HepG2 (cell line): ENCODE data around the gene SMIM12. TPM values are rescaled to one million over a fixed set of nuclear protein-coding genes. Genes with fewer than 3 reads are reported as not detected.
A peak's percentile ranks its signal among the peaks of the same experiment; 100 is the strongest.
"Not testable (repeated sequence)": the region's sequence is repeated elsewhere in the genome, so short reads cannot be mapped to it uniquely, and the experiment has no call there.

Source experiments
- ATAC-seq: fragments of 200-7000 bp; cut with Tn5 transposase; 3 replicates; pipeline ENCODE4 v1.9.1; 2020; ENCODE audit warnings: mild to moderate bottlenecking, moderate library complexity
- BruUV-seq: library from RNA; stranded (reverse); fragments of 400-500 nt; replicated peaks from 2 replicates; lab custom pipeline; 2021; lab: Mats Ljungman, UMichigan
- CTCF ChIA-PET: fragments of 300-600 bp; formaldehyde crosslinking; extraction: SDS; loops from one replicate; lab custom pipeline; 2021; ENCODE audit warnings: low total read pairs, inconsistent platforms, low intra/inter-chr PET ratio; lab: Yijun Ruan, JAX
- POLR2A ChIA-PET: fragments of 350-600 bp; sonication (Branson Sonifier 250); formaldehyde crosslinking; loops from one replicate; lab custom pipeline; 2020; ENCODE audit warnings: antibody characterized with exemption, inconsistent platforms; lab: Yijun Ruan, JAX
- DNase-seq: peaks from one replicate; pipeline ENCODE4 v3.0.0-alpha.2; 2015; ENCODE audit warnings: low spot score
- FAIRE-seq: peaks from 3 replicates; lab custom pipeline; 2011; peaks lifted over from hg19 to GRCh38; lab: Jason Lieb, UNC
- H2AFZ ChIP-seq: one replicate; pipeline ENCODE4 v1.6.1; 2011; ENCODE audit warnings: low read length, inconsistent platforms
- H3K27ac ChIP-seq: fragments of 300-600 bp; 3 replicates; pipeline ENCODE4 v1.8.0; 2011; ENCODE audit warnings: mixed run types, mild to moderate bottlenecking, mixed read lengths, low read length, inconsistent platforms; ENCODE audit not compliant: insufficient read depth; ENCODE audit errors: extremely low read length
- H3K27me3 ChIP-seq, 2 experiments: fragments of 200-600 bp in 1 of 2; 2 replicates in 1 of 2; 3 replicates in 1 of 2; pipeline versions ENCODE4 v1.6.0 to v1.8.0; 2011; ENCODE audit warnings: low read length in 2 of 2, mild to moderate bottlenecking in 2 of 2, moderate library complexity in 2 of 2, inconsistent platforms in 1 of 2; ENCODE audit not compliant: insufficient read depth in 2 of 2, control insufficient read depth in 1 of 2
- H3K36me3 ChIP-seq, 2 experiments: fragments of 200-600 bp in 1 of 2; replicated peaks in 1 of 2; 2 replicates in 1 of 2; 3 replicates in 1 of 2; pipeline versions ENCODE4 v1.5.1 to v1.8.0; 2011; ENCODE audit warnings: low read length in 2 of 2, inconsistent platforms in 1 of 2; ENCODE audit not compliant: insufficient read depth in 2 of 2, control insufficient read depth in 1 of 2
- H3K4me1 ChIP-seq: 2 replicates; pipeline ENCODE4 v1.5.1; 2012; ENCODE audit warnings: low read length, inconsistent platforms; ENCODE audit not compliant: insufficient read depth
- H3K4me2 ChIP-seq: 2 replicates; pipeline ENCODE4 v1.6.0; 2011; ENCODE audit warnings: low read depth, low read length, inconsistent platforms
- H3K4me3 ChIP-seq, 3 experiments: fragments of 200-600 bp in 1 of 3; sonication (generic), shearing (Covaris generic) in 1 of 3; replicated peaks in 1 of 3; 2 replicates each; pipeline ENCODE4 v1.5.1; 2011 to 2016; ENCODE audit warnings: low read length in 3 of 3, inconsistent platforms in 2 of 3, low read depth in 2 of 3, mild to moderate bottlenecking in 2 of 3, control low read depth in 1 of 3, mixed read lengths in 1 of 3; ENCODE audit not compliant: insufficient read depth in 1 of 3
- H3K79me2 ChIP-seq: one replicate; pipeline ENCODE4 v1.6.1; 2011; ENCODE audit warnings: low read length, inconsistent platforms; ENCODE audit not compliant: insufficient read depth
- H3K9ac ChIP-seq: 2 replicates; pipeline ENCODE4 v1.6.0; 2011; ENCODE audit warnings: mild to moderate bottlenecking, low read depth, low read length, inconsistent platforms; ENCODE audit not compliant: insufficient read depth
- H3K9me3 ChIP-seq: 2 replicates; pipeline ENCODE4 v1.5.1; 2012; ENCODE audit warnings: mild to moderate bottlenecking, low read length
- H4K20me1 ChIP-seq: 2 replicates; pipeline ENCODE4 v1.6.0; 2011; ENCODE audit warnings: inconsistent platforms, mild to moderate bottlenecking, low read length, moderate library complexity; ENCODE audit not compliant: insufficient read depth
- ATF7 ChIP-seq, 2 experiments: fragments of 450-650 bp in 1 of 2; sonication (generic) in 1 of 2; formaldehyde crosslinking in 1 of 2; IDR thresholded peaks; 2 replicates each; pipeline versions ENCODE4 v1.4.0 to v1.6.1; 2016 to 2020; ENCODE audit warnings: antibody characterized with exemption in 1 of 2, mild to moderate bottlenecking in 1 of 2, missing genetic modification reagents in 1 of 2
- HIC2 ChIP-seq: sonication (generic); formaldehyde crosslinking; IDR thresholded peaks from 2 replicates; pipeline ENCODE4 v1.9.0; 2022; ENCODE audit warnings: low read depth, missing genetic modification reagents
- HNRNPH1 ChIP-seq: fragments of 200-400 bp; formaldehyde crosslinking; optimal IDR thresholded peaks from 2 replicates; pipeline ENCODE3; 2017; ENCODE audit warnings: mild to moderate bottlenecking, low read depth, low read length
- ZFP36 ChIP-seq: fragments of 150-350 bp; IDR thresholded peaks from 2 replicates; pipeline ENCODE4 v1.6.1; 2018; ENCODE audit warnings: borderline replicate concordance, low read length, low read depth; ENCODE audit not compliant: partially characterized antibody
- ZNF768 ChIP-seq: sonication (generic); formaldehyde crosslinking; IDR thresholded peaks from 2 replicates; pipeline ENCODE4 v1.4.0; 2020; ENCODE audit warnings: missing genetic modification reagents
- WGBS: methylation state at CpG from one replicate; pipeline ENCODE4 v1.1.6; 2017; ENCODE audit warnings: low lambda C conversion rate; 5-methylcytosine and 5-hydroxymethylcytosine counted together
- in situ Hi-C: cut with HindIII; loops from 2 replicates; pipeline ENCODE4 v1.10.0; 2017; ENCODE audit warnings: low pct_unique_long_range_greater_than_20kb; ENCODE audit not compliant: extremely low pct_ligation_motif_present
- intact Hi-C: fragments of 100-400 bp; cut with micrococcal nuclease; formaldehyde crosslinking; loops from one replicate; pipeline ENCODE4 v1.10.0; 2022; ENCODE audit not compliant: unreplicated experiment
- polyA plus RNA-seq, 8 experiments: library from polyadenylated mRNA; depleted of rRNA in 3 of 8; stranded (reverse) in 7 of 8; unstranded in 1 of 8; fragments of >200 nt; fragmentation: Illumina TruSeq in 4 of 8; extraction: Trizol in 4 of 8; gene quantifications; 2 replicates each; pipeline versions ENCODE4 v1.2.1 to v1.2.3, GENCODE V29; 2011 to 2016; ENCODE audit warnings: low read depth in 4 of 8, missing spikeins in 1 of 8, mixed read lengths in 1 of 8; ENCODE audit not compliant: insufficient read depth in 1 of 8
- total RNA-seq, 5 experiments: library from RNA; depleted of rRNA; stranded (reverse); fragments of >200 nt; fragmentation: Illumina TruSeq; extraction: Trizol; gene quantifications; 2 replicates each; pipeline ENCODE4 v1.2.3, GENCODE V29; 2016; ENCODE audit warnings: low read depth in 1 of 5
- TF ChIP-seq, protein P1 (sequence below): sonication (generic); formaldehyde crosslinking; IDR thresholded peaks from 2 replicates; pipeline ENCODE4 v1.8.1; 2023; ENCODE audit warnings: mild to moderate bottlenecking, missing genetic modification reagents

Gene SMIM12
- total and polyA plus RNA-seq, 2 of the 13 experiments (the other 11 are each of a cell fraction or from before 2014, with no cell fraction given), result 20.1 to 41.3 TPM

DNA sequence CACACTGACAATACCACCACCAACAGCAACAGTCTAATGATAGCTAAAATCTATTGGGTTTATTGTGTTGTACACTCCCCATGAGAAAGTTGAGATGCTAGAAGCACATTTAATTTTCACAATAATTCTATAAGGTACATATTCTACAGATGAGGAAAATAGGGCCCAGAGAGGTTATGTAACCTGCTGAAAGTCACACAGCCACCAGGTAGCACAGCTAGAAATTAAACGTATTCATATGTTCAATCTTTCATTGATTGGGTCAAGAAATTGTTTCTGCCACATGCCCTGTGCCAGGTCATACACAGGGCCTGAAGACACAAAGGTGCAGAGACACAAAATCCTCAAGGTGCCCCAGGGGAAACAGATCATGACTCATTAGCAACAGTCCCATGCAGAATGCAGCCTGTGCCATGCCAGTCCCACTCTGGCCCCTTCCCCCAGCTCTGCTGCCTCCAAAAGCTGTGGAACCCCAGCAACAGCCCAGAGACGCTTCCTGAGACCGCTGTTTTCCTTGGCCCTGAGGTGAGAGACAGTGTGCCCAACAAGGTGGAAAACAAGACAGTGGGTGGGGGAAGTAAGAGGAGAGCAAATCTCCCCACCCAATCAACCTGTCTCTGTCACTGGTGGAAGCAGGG is 34.6 kb downstream of the SMIM12 start:
- CTCF ChIA-PET, result interaction anchor here (1.5 kb wide), 1 partner anchor 28 kb away, joined by 9 read pairs; no protein-coding TSS in a partner anchor
- 29% methylated on average over 3 of the region's 3 CpGs for WGBS

DNA sequence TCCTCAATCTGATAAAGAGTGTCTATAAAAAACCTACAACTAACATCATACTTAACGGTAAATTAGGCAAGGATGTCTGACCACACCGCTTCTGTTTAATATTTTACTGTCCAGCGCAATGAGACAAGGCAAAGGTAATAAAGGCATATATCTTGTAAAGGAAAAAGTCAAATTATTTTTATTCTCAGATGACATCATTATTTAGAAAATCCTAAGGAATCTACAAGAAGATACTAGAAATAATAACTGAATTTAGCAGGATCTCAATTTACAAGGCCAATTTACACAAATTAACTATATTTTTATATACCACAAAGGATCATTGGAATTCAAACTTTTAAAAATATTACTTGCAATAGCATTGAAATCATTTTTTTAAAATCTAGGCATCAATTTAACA is 37.3 kb downstream of the SMIM12 start:
- no peak overlapping the region for H3K9ac ChIP-seq
- H3K27ac ChIP-seq, result no peak overlapping the region
- ChIA-PET POLR2A (no interaction called here), CTCF (no interaction called here)
- no peaks in the 10 kb centered on the region for H4K20me1 ChIP-seq
- in situ Hi-C loops, result no loop called here
- no TSS peak for BruUV-seq
- H3K4me2 ChIP-seq, result no peak overlapping the region
- no peaks in the 10 kb centered on the region; a peak in 1 of 5 replicates for H3K27me3 ChIP-seq
- no peaks in the 10 kb centered on the region for H3K79me2 ChIP-seq
- no peak overlapping the region for H2AFZ ChIP-seq
- DNase-seq (no peak), ATAC-seq (no peak), FAIRE-seq (no peak)
- 76% methylated on average over 3 of the region's 3 CpGs for WGBS
- intact Hi-C loops, result no loop called here
- H3K4me1 ChIP-seq, result peaks cover 27% of the 10 kb centered on the region
- H3K4me3 ChIP-seq, result no peak overlapping the region
- no peaks in the 10 kb centered on the region for H3K36me3 ChIP-seq
- peak; percentile 80 for TF ChIP-seq ATF7 (IDR thresholded peaks at IDR 0.05)
- no peak for TF ChIP-seq ATF7 (CRISPR knock-in tag; IDR thresholded peaks at IDR 0.05)
- TF ChIP-seq HIC2 (CRISPR knock-in tag), result no peak
- no peaks in the 10 kb centered on the region for H3K9me3 ChIP-seq

More for the DNA sequence above, 34.6 kb downstream of the SMIM12 start:
- peak overlapping the region; percentile 85 for H3K4me2 ChIP-seq
- H3K4me3 ChIP-seq, result peak overlapping the region in 2 of 3 experiments; percentile 38 to 62; a peak in 4 of 6 replicates
- TF ChIP-seq, protein P1, sequence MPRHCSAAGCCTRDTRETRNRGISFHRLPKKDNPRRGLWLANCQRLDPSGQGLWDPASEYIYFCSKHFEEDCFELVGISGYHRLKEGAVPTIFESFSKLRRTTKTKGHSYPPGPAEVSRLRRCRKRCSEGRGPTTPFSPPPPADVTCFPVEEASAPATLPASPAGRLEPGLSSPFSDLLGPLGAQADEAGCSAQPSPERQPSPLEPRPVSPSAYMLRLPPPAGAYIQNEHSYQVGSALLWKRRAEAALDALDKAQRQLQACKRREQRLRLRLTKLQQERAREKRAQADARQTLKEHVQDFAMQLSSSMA, result 0 out of 2 replicates have a peak, but pooled peaks have one; percentile 14
- peak; percentile 83 for TF ChIP-seq ZNF768 (CRISPR knock-in tag)
- TF ChIP-seq HNRNPH1, result no peak
- TF ChIP-seq ZFP36, result peak; percentile 10
- ATAC-seq, result no peak
- H3K79me2 ChIP-seq, result no peaks in the 10 kb centered on the region
- POLR2A ChIA-PET, result interaction anchor here (1.0 to 1.1 kb wide), 2 partner anchors 19 to 35 kb away, joined by 3 read pairs; partner anchors contain the start of gene SMIM12
- H3K9me3 ChIP-seq, result no peaks in the 10 kb centered on the region
- no TSS peak for BruUV-seq
- no peaks in the 10 kb centered on the region; a peak in 2 of 5 replicates for H3K27me3 ChIP-seq
- peak overlapping the region; percentile 33; the same call in 1 of the 2 replicates for H3K9ac ChIP-seq
- no peak for FAIRE-seq
- no peak overlapping the region for H3K27ac ChIP-seq
- peaks cover 31% of the 10 kb centered on the region for H3K4me1 ChIP-seq
- intact Hi-C loops, result no loop called here
- no peaks in the 10 kb centered on the region for H4K20me1 ChIP-seq
- in situ Hi-C loops, result no loop called here
- DNase-seq, result no peak
- no peaks in the 10 kb centered on the region for H3K36me3 ChIP-seq
- no peak overlapping the region for H2AFZ ChIP-seq

DNA sequence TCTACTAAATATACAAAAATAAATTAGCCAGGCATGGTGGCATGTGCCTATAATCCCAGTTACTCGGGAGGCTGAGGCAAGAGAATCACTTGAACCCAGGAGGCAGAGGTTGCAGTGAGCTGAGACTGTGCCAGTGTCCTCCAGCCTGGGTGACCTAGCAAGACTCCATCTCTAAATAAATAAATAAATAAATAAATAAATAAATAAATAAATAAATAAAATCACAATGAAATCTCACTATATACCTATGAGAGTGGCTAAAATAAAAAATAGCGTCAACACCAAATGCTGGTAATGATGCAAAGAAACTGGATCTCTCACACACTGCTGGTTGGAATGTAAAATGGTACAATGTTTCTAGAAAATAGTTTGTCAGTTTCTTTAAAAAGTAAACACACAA is 40.7 kb downstream of the SMIM12 start:
- POLR2A ChIA-PET, in situ Hi-C loops, CTCF ChIA-PET, H3K4me1 ChIP-seq, H2AFZ ChIP-seq, FAIRE-seq, ATAC-seq, H3K27me3 ChIP-seq, BruUV-seq, H3K9me3 ChIP-seq, H3K9ac ChIP-seq, H3K4me2 ChIP-seq, H4K20me1 ChIP-seq, H3K4me3 ChIP-seq, H3K79me2 ChIP-seq, DNase-seq, H3K27ac ChIP-seq, H3K36me3 ChIP-seq, intact Hi-C loops: not testable (repeated sequence)
- 20% methylated on average over 2 of the region's 2 CpGs for WGBS
